AG10803 (cell line): ENCODE measurements around the gene TLX1.

Experiments used
- DNase-seq: peaks from one replicate; pipeline ENCODE4 v3.0.0; 2010; ENCODE audit warnings: low read depth
- H3K4me3 ChIP-seq: 2 replicates; pipeline ENCODE4 v1.5.1; 2011; ENCODE audit warnings: mild to moderate bottlenecking, low read length, control low read depth
- TF ChIP-seq, protein P1 (sequence below): conservative IDR thresholded peaks from 2 replicates; pipeline ENCODE4 v1.5.1; 2011; ENCODE audit warnings: mild to moderate bottlenecking, low read length, control low read depth, inconsistent platforms

TLX1 gene

GRCh38 chr10:101126684-101127628, 4.1 kb upstream of the TLX1 start:
- no peak overlapping the region for H3K4me3 ChIP-seq
- DNase-seq, result no peak
- TF ChIP-seq, protein P1, sequence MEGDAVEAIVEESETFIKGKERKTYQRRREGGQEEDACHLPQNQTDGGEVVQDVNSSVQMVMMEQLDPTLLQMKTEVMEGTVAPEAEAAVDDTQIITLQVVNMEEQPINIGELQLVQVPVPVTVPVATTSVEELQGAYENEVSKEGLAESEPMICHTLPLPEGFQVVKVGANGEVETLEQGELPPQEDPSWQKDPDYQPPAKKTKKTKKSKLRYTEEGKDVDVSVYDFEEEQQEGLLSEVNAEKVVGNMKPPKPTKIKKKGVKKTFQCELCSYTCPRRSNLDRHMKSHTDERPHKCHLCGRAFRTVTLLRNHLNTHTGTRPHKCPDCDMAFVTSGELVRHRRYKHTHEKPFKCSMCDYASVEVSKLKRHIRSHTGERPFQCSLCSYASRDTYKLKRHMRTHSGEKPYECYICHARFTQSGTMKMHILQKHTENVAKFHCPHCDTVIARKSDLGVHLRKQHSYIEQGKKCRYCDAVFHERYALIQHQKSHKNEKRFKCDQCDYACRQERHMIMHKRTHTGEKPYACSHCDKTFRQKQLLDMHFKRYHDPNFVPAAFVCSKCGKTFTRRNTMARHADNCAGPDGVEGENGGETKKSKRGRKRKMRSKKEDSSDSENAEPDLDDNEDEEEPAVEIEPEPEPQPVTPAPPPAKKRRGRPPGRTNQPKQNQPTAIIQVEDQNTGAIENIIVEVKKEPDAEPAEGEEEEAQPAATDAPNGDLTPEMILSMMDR, result no peak

DNA sequence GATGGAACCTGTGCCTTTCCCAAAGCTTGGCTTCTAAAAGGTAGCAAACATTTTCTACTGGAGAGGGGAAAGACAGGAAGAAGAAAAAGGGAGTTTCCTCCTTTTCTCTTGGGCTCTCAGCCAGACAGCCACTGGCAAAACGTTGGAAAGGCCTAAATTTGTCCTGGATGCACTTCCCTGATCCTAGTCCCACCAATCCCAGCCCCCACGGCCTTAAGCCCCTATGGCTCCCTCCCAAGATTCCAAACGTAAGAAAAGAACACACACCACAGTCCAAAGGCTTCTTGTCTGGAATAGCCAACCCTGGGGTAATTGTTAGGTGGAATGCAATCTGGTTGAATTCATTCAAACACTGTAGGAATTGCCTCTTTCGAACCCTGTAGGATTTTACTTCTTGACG, 959 bp upstream of the TLX1 start:
- no peak for DNase-seq
- no peak overlapping the region for H3K4me3 ChIP-seq
- TF ChIP-seq, protein P1, result no peak

DNA sequence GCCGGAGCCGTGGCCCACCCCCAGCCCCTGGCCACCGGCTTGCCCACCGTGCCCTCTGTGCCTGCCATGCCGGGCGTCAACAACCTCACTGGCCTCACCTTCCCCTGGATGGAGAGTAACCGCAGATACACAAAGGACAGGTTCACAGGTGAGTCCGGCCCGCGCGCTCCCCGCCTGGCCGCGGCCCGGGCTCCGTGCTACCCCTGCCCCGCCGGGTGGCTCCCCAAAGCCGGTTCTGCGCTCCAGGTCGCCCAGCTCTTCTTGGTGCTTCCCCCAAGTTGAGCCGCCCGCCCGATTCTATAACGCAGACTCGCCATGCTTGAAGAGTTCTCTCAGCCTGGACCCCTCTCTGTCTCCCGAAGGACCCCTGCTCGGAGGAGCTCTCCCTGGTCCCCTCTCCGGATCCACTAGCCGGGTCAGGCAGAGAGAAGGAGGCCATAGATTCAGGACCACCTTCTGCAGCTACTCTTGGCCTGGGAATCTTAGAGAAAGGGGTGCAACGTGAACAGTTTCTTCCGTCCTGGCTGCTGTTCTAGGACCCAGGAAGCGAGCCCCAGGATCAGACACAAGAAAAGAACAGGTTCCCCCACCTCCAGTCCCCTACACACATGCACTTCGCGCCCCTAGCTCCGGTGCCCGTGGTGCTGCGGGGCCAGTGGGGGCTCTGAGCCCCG, 999 bp downstream of the TLX1 start:
- DNase-seq, result no peak
- TF ChIP-seq, protein P1, result no peak
- H3K4me3 ChIP-seq, result no peak overlapping the region

DNA sequence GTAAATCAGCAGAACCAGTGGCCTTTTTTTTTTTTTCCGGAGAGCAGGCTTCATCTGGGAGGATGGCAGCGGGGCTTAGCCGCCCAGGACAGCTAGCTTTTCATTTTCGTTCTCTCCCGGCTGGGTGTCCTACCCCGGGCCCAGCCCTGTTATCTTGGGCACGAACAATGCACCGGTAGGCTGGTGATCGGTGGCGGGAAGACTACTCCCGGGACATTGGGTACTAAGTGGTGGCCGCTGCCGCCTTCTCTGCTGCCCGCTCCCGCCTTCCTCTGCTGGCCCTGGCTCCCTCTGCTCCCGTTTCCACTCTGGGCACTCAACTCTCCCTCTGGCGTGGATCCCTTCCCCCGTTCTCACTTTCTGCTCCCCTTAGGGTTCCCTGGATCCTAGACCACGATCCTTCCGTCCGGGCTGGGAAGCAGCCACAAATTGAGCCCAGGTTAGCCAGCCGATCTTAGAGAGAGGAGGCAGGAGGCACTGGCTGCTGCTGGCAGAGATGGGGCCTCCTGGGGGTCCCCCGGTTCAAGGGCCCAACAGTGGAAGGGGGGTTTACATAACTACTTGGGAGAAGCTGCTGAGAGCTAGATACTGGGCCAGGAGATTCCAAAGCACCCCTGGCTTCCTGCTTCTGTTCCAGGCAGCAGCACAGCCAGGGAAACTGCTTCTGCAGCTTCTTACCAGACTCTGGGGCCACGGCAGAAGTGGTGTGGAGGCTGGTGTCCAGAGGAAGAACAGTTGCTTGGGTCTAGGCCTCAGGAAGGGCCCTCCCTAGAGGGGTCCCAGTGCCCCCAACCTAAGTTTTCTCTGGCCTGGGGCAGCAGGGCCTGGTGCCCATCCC, 1.8 kb downstream of the TLX1 start:
- TF ChIP-seq, protein P1, result no peak
- no peak overlapping the region for H3K4me3 ChIP-seq
- DNase-seq, result no peak

DNA sequence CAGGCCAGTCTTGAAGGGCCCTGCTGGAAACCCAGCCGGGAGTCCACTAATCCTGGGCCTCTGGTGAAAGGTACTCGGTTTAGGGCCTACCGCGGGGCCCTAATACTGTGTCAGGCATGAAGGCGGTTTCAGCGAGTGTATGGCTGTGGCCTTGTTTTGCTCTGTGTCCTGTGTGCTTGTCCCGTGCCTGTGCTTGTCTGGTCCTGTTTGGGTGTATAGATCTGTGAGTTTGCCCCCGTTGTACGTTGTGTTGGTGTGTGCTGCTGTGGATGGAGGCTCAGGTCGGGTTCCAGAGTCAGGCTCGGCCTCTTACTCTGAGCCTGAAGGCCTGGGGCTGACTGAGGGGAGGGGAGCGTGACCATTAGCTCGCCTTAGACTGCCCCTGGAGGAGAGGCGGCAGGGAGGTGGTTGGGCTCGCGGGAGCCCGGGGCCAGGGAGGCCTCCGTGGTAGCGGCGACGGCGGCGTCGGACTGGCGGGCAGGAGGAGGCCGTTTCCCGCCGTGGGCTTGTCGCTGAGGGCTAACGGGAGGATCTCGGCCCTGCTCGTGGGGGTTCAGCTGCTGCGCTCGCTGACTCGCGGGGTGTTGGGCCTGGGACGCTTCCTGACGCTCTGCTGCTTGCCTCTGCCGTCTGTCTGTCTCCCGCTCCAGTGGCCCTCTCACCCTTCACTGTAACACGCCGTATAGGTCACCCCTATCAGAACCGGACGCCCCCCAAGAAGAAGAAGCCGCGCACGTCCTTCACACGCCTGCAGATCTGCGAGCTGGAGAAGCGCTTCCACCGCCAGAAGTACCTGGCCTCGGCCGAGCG, 2.6 kb downstream of the TLX1 start:
- H3K4me3 ChIP-seq, result no peak overlapping the region
- TF ChIP-seq, protein P1, result no peak
- no peak for DNase-seq
